A673 (cell line): ENCODE results near the gene PHF3.

ENCODE experiments used
- EZH2 ChIP-seq: fragments of 200-600 bp; sonication (generic); IDR thresholded peaks from 2 replicates; pipeline ENCODE4 v1.6.1; 2017; ENCODE audit warnings: borderline replicate concordance, low read depth, mild to moderate bottlenecking, mixed read lengths, antibody characterized with exemption, low read length; ENCODE audit not compliant: poor library complexity, severe bottlenecking
- TF ChIP-seq, protein P1 (sequence below): fragments of 300-800, 200-600 bp; sonication (generic); conservative IDR thresholded peaks from 2 replicates; pipeline ENCODE4 v1.5.1; 2017; ENCODE audit warnings: low read depth, mild to moderate bottlenecking, antibody characterized with exemption, low read length, moderate library complexity, mixed read lengths

DNA sequence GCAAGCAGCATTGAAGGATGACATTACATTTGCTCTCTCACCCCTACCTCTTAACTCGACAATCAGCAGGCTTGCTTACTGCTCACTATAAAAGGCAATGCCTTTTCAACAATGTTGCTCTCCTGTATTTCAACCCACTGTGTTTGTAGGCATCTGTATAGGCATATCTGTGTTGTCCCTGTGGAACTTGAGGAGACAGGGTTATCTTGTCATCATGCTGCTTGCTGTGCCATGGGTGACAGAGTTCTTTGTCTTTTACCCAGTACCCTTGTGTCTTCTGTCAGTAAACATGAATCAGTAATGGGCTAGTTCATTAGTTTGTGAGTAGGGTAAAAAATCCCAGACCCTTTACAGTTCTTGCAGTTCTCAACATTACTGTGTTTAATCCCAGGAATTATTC, 25.2 kb downstream of the PHF3 start:
- no peak for TF ChIP-seq EZH2
- TF ChIP-seq, protein P1, sequence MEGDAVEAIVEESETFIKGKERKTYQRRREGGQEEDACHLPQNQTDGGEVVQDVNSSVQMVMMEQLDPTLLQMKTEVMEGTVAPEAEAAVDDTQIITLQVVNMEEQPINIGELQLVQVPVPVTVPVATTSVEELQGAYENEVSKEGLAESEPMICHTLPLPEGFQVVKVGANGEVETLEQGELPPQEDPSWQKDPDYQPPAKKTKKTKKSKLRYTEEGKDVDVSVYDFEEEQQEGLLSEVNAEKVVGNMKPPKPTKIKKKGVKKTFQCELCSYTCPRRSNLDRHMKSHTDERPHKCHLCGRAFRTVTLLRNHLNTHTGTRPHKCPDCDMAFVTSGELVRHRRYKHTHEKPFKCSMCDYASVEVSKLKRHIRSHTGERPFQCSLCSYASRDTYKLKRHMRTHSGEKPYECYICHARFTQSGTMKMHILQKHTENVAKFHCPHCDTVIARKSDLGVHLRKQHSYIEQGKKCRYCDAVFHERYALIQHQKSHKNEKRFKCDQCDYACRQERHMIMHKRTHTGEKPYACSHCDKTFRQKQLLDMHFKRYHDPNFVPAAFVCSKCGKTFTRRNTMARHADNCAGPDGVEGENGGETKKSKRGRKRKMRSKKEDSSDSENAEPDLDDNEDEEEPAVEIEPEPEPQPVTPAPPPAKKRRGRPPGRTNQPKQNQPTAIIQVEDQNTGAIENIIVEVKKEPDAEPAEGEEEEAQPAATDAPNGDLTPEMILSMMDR, result no peak
